C1 segment of cervical spinal cord (tissue), 14 donors: ENCODE measurements around the gene CNPY3.
"Not testable (repeated sequence)": the region's sequence is repeated elsewhere in the genome, so short reads cannot be mapped to it uniquely, and the experiment has no call there.

ENCODE experiments used
- DNase-seq, 14 donors: peaks; one replicate each; lab custom pipeline; 2025; lab: John Stamatoyannopoulos, UW

CNPY3 gene

DNA sequence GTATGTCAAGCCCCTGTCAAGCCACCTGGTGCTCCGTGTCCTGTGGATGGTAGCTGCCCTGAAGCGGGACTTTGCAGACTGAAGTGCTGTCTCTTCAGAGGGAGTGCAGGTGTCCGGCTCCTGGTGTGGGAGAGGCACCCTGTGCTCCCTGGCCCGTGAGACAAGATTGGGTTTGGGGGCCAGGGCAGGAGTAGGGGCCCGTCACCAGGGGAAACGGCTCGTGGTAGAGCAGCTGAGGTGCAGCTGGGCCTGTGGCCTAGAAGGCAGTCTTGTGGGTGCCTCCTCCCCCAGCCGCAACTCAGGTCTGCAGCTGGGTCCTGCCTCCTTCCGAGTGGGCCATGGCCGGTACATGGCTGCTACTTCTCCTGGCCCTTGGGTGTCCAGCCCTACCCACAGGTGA, 13.5 kb upstream of the CNPY3 start, which contains the start of gene PTCRA:
TSS of gene PTCRA (plus strand) at position 322 of the 400 bp plus-strand sequence. CDS start at position 339, 17 bp downstream.
- DNase-seq: no peak

DNA sequence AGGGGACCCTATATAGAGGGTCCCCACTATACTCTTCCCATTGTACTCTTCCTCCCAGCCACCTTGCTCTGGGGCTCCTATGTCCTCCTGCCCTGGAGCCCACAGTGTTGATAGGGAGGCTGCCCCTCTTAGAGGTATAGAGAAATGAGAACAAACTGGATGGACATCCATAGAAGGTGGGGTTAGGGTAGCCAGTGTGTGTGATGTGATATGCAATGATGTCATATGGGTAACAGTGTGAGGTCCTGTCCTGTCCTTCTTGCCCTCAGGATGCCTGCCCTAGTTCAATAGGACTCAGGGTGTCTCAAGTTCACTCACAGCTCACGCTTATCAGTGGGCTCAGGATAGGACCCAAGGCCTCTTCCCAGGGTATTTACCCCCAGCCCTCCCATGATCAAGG, 13.0 kb upstream of the CNPY3 start:
- DNase-seq: no peak

DNA sequence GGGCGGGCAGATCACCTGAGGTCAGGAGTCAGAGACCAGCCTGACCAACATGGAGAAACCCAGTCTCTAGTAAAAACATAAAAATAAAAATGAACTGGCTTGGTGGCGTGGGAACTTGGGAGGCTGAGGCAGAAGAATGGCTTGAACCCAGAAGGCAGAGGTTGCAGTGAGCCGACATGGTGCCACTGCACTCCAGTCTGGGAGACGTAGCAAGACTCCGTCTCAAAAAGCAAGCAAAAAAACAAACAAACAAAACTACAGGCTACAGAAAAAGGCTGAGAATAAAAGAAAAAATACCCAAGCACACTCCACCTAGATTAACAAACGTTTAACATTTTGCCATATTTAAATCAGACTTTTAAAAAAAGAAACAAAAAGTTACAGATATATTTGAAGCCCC, 7.5 kb upstream of the CNPY3 start:
- DNase-seq: no peak

DNA sequence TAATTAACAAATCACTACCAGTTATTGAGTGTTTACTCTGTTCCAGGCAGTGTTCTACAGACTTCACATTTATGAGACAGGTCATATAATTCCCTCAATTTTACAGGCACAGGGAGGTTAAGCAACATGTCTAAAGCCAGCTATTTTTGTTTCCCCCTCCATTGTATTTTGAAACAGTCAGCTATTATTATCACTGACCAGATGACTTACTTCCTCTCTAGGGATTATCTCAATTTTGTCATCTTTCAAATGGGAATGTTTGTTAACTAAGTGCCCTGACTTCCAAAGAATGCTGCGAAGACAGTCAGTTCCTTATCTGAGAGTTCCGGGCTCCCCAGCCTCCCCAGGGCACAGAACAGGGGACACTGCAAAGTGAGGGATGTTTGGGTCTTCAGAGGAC, 5.6 kb upstream of the CNPY3 start:
- DNase-seq: no peak

DNA sequence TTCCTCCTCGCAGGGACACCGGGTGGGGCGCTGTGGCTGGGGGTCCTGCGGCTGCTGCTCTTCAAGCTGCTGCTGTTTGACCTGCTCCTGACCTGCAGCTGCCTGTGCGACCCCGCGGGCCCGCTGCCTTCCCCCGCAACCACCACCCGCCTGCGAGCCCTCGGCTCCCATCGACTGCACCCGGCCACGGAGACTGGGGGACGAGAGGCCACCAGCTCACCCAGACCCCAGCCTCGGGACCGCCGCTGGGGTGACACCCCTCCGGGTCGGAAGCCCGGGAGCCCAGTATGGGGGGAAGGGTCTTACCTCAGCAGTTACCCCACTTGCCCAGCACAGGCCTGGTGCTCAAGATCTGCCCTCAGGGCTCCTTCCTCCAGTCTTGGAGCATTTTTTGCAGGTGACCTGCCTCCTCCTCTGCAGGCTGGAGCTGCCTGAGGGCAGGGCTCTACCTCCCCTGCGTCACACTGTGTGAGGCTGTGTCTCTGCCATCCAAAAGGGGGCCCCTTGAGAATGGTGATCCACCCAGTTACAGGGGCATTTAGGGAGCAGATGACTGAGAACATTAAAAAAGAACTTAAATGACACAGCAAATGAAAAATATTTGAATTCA, 3.9 kb upstream of the CNPY3 start:
- no peak for DNase-seq

DNA sequence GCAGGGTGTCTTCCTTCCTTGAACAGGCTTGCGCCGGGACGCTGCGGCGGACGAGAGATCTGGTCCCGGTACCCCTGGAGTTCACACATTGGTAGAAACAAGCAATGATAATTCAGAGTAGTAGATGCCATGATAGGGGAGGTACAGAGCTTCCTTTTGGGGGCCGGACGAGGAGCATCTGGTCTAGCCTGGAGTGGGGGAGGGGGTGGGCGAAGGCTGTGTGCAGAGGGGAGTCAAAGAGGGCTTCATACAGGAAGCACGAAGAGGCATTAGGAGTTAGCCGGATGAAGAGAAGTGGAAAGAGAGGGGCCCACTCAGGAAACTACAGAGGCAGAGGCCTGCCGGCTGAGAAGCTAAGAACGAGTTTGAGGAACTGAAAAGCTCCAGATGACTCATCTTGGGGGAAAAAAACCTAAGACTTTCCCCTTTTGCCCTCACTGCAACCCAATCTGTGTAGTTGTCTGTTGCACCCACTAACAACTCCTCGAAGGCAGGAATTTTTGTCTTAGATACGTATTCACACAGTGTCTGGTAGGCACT, 611 bp downstream of the CNPY3 start:
- peak in 7 of 14 donors; percentile 13 to 67 (median 50) for DNase-seq

DNA sequence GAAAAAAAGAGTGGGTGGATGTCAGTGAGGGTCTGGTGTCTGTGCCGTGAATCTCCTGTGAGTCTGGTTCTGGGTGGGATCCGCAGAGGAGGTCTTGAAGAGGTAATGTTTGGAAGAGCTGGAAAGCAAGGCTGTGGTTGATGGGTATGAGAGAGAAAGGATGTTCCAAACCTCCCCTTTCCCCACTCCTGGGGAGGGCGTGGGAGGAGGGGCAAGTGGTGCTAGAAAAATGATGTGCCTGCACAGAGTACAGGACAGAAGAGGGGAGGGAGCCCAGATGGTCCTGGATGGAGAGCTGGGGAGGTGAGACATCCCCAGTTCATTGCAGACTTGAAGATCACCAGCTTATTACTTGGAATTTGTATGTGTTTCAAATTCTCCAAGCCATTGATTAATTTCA, 3.1 kb downstream of the CNPY3 start:
- DNase-seq: no peak

DNA sequence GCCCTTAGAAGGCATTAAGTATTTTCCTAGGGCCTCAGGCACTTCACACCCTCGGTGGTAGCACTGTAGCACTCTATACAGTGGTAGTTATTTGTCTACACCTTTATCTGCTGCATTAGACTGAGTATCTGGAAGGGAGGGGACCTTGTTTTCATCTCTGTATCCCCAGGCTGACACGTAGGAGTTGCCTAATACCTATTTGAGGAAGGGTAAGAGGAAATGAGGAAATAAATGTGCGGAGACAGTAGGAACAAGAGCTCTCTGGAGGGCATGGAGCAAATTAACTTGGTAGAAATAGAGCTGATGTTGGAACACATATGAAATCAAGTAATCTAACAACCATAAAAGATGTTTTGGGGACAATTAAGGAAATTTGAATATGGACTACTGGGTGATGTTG, 3.9 kb downstream of the CNPY3 start:
- no peak for DNase-seq

DNA sequence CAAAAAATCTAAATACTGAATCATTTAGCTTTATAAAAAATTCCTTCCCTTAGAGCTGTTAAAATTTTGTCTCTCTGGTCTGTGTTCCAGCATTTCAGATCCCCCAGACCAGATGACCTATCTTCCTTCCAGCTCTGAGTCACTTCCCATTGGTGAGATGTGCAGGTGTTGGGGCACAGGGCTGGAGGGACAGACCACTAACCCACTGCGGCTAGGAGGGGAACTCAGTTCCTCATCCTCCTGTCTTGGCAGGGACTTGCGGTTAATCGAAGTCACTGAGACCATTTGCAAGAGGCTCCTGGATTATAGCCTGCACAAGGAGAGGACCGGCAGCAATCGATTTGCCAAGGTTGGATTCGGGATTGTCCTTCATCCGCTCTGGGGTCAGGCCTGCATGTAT, 6.0 kb downstream of the CNPY3 start:
- DNase-seq: no peak

DNA sequence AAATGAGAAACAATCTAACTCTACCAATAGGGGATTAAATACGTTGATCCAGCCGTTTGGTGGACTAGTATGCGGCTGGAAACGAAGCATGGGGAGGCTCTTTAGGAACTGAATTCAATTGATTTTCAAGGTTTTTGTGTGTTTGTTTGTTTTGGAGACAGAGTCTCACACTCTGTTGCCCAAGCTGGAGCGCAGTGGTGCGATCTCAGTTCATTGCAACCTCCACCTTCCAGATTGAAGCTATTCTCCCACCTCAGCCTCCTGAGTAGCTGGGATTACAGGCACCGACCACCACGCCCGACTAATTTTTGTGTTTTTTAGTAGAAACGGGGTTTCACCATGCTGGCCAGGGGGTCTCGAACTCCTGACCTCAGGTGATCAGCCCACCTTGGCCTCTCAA, 7.1 kb downstream of the CNPY3 start:
- no peak for DNase-seq

DNA sequence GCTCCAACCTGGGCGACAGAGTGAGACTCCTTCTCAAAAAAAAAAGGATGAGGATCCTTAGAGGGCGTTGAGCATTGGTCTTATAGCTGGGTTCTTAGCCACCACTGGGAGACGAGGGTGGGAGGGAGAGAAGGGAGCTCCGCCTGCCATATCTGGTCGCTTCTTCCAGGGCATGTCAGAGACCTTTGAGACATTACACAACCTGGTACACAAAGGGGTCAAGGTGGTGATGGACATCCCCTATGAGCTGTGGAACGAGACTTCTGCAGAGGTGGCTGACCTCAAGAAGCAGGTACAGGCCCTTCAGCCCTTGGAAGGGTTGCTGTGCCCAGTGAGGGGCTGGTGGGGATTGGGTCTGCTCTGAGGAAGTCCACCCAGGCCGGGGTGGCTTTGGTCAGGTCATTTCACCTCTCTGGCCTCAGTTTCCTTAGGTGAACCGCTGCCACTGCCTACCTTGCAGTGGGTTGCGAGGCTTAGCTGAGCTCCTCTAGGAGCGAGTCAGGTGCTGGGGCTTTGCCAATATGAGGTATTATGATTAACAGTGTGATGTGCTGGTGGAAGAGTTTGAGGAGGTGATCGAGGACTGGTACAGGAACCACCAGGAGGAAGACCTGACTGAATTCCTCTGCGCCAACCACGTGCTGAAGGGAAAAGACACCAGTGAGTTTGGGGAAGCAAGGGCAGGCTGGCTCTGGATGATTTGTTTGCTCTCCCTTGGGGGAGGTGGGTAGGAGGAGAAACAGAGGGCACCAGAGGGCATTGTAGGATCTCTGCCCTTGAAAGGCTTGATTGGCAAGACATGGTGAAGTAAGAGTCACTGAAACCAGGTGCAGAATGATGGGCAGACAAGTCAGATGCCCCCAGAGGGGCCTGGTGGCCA, 8.5 kb downstream of the CNPY3 start:
- no peak for DNase-seq

DNA sequence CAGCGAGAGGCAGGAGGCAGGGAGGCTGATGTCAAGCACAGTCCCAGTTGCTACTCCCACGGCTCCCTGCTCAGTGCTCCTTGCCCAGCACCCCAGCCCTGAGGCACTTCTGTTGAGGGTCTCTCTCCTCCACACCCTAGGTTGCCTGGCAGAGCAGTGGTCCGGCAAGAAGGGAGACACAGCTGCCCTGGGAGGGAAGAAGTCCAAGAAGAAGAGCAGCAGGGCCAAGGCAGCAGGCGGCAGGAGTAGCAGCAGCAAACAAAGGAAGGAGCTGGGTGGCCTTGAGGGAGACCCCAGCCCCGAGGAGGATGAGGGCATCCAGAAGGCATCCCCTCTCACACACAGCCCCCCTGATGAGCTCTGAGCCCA, 9.1 kb downstream of the CNPY3 start:
- DNase-seq: no peak

DNA sequence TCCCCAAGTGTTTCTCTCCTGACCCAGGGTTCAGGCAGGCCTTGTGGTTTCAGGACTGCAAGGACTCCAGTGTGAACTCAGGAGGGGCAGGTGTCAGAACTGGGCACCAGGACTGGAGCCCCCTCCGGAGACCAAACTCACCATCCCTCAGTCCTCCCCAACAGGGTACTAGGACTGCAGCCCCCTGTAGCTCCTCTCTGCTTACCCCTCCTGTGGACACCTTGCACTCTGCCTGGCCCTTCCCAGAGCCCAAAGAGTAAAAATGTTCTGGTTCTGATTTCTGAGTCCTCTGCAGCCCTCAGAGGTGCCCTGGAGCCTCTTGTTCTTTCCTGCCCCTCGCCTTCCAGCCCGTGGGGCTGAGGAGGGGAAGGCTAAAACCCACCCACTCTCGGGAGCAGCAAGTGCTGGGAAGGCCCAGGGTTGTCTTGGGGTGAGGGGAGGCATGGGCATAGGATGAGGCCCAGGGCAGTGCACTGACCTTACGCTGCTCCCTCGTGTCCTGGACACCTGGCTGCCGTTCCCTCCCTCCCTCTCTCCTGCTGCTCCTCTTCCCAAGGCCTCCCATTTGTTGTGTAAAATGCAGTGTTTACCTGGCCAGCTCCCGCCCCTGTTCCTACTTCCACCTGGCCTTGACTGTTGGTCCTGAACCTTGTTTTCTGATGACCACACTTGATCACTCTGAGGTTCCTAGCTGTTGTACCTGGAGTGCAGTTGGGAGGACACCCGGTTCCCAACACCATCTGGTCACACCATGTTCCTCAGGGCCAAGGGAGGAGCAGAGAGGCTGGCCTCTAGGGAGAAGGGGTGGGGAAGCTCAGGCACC, 9.9 kb downstream of the CNPY3 start:
- DNase-seq: no peak

DNA sequence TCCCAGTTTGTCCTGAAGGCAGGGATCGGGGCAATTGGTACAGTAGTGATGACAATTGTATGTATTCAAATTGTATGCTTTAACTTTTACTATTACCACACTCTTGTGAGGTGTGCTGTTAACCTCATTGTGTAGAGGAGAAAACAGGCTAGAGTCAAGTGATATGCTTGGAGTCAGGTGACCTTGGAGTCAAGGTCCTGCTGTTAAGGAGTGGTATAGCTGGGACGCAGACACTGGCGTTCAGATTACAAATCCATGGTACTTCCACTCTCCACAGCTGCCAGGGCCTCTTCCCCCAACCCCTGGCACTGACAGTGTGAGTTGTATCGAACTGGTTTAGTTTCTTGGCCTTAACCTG, 10.5 kb downstream of the CNPY3 start:
- DNase-seq: no peak

DNA sequence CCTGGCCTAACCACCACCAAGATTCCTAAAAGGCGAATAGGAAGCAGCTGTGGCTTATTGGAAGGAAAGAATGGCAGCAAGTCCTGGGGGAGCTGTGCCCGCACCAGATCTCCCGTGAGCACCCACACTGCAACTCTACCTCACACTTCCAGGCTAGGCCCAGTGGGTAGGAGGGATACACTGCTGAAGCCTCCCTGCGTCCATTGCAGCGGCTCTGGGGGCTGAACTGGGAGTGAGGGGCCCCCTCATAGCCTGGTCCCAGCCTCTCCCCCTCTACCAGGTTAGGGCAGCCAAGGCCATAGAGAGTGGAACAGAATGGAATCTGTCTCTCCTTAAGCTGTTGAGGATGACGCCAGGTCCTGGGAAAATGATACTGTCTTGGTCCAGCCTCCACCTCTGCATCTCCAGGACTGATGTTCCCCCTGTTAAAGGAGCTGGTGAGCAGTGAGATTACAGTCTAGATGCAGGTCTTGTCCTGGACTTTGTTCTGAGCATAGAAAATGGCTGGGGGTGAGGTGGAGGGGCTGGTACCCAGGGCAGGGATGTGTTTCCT, 11.3 kb downstream of the CNPY3 start:
- DNase-seq: no peak

DNA sequence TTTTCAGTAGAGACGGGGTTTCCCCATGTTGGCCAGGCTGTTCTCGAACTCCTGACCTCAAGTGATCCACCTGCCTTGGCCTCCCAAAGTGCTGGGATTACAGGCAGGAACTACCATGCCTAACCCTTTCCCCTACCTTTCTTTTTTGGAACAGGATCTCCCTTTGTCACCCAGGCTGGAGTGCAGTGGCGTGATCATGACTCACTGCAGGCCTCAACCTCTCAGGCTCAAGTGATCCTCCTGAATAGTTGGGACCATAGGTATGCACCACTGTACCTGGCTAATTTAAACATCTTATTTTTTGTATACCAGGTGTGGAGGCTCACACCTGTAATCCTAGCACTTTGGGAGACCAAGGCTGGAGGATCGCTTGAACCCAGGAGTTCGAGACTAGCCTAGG, 12.1 kb downstream of the CNPY3 start:
- not testable (repeated sequence) for DNase-seq

DNA sequence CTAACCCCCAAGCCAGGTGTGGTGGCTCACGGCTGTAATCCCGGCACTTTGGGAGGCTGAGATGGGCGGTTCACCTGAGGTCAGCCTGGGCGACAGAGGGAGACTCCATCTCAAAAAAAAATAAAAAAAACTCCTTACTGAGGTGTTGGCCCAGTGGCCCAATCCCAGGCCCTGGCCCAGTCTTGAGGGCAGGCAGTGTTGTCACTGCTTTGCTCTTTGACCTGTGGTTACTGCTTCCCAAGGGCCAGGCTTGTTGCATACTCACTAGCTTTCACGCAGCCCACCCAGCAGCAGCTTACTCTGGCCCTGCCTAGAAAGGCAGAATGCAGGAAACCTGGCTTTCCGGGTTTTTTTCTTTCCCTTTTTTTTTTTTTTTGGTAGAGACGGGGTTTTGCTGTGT, 13.2 kb downstream of the CNPY3 start:
- no peak for DNase-seq

DNA sequence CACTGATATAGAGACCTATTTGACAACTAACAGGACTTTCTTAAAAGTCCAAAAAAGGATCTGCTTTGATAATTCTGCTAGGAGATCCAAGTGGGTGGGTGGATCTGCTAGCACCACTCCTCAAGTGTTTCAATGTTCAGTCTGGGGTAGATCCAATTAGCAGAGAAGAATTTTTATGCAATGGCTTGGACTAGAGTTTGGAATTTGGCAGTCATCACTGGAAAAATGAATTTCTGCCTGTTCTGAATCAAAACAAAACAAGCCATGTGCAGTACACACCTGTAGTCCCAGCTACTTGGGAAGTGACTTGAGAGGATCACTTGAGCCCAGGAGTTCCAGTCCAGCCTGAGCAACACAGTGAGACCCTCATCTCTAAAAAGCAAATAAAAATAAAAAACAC, 18.7 kb downstream of the CNPY3 start:
- DNase-seq: no peak

DNA sequence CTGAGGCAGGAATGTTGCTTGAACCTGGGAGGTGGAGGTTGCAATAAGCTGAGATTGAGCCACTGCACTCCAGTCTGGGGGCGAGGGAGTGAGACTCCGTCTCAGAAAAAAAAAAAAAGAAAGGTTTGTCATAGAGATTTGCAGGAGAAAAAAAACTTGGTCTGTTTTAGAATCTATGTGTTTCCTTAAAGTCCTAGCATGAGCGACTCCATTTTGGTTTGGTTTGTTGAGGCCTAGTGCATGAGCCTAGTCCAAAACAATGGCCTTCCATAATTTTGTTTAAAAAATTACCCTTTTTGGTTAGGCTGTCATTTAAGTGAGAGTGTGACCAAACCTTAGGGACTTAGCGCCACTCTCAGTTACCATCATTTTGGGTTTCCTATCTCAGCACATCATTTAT, 23.1 kb downstream of the CNPY3 start:
- no peak for DNase-seq

DNA sequence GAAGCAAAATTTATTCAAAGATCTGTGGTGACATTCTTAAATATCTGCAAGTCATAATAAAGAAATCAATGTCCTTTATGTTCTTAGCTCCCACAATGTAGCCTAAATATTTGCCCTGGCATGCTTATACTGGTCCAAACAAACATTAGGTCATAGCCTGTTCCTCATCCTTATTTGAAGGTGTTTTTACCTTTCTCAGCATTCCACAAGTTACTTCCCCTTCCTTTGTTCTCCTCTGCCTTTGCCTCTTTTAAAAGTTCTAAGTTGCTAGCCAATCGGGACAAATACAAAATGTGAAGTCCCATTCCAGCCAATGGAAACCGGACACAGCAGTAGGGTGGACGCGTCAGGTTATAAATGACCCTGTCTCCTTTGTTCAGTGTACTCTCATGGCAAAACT, 25.1 kb downstream of the CNPY3 start:
- not testable (repeated sequence) for DNase-seq

DNA sequence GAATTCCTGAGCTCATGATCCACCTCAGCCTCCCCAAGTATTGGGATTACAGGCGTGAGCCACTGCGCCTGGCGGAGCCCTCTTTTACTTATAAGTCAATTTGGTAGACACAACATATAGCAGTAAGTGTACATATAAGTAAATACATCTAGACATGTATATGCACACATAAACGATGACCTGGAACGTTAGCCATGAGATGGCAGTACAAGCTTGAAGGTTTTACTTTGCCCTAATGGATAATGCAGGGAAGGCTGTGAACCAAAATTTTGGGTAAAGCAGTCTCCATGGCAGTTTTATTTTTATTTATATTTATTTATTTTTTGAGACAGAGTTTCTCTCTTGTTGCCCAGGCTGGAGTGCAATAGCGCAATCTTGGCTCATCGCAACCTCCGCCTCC, 28.8 kb downstream of the CNPY3 start:
- no peak for DNase-seq

DNA sequence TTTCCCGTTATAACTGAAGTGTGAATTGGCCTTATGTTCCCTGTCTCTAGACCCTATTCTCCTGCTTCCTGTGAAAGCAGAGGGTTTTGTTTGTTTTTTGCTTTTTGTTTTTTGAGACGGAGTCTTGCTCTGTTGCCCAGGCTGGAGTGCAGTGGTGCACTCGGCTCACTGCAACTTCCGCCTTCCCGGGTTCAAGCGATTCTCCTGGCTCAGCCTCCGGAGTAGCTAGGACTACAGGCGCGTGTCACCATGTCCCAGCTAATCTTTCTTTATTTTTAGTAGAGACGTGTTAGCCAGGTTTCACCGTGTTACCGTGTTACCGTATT, 30.6 kb downstream of the CNPY3 start:
- no peak for DNase-seq
